ENCODE measurements around the gene NEDD9.

- TF ChIP-seq, protein P1, sequence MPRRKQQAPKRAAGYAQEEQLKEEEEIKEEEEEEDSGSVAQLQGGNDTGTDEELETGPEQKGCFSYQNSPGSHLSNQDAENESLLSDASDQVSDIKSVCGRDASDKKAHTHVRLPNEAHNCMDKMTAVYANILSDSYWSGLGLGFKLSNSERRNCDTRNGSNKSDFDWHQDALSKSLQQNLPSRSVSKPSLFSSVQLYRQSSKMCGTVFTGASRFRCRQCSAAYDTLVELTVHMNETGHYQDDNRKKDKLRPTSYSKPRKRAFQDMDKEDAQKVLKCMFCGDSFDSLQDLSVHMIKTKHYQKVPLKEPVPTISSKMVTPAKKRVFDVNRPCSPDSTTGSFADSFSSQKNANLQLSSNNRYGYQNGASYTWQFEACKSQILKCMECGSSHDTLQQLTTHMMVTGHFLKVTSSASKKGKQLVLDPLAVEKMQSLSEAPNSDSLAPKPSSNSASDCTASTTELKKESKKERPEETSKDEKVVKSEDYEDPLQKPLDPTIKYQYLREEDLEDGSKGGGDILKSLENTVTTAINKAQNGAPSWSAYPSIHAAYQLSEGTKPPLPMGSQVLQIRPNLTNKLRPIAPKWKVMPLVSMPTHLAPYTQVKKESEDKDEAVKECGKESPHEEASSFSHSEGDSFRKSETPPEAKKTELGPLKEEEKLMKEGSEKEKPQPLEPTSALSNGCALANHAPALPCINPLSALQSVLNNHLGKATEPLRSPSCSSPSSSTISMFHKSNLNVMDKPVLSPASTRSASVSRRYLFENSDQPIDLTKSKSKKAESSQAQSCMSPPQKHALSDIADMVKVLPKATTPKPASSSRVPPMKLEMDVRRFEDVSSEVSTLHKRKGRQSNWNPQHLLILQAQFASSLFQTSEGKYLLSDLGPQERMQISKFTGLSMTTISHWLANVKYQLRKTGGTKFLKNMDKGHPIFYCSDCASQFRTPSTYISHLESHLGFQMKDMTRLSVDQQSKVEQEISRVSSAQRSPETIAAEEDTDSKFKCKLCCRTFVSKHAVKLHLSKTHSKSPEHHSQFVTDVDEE (CRISPR knock-in tag; IDR thresholded peaks at IDR 0.05) = no peak
- TF ChIP-seq ZFP3 (CRISPR knock-in tag; IDR thresholded peaks at IDR 0.05) (no peak), ARNTL (CRISPR knock-in tag; IDR thresholded peaks at IDR 0.05; ENCODE audit: borderline replicate concordance, low read depth) (no peak), PATZ1 (CRISPR knock-in tag; IDR thresholded peaks at IDR 0.05; ENCODE audit: borderline replicate concordance) (no peak), ZNF8 (CRISPR knock-in tag; IDR thresholded peaks at IDR 0.05) (no peak), ZFP30 (CRISPR knock-in tag; IDR thresholded peaks at IDR 0.05) (no peak), ZC3H10 (CRISPR knock-in tag; IDR thresholded peaks at IDR 0.05) (no peak), RARB (CRISPR knock-in tag; IDR thresholded peaks at IDR 0.05) (no peak), CSRNP3 (CRISPR knock-in tag; IDR thresholded peaks at IDR 0.05) (no peak)
Observed at GRCh38 chr6:11141295-11141694, 91.2 kb downstream of the NEDD9 start.

All from SK-N-SH treated with all-trans-retinoic acid at 6 μM for 48 hours (cell line).